Liver (tissue), 9 donors: ENCODE results near the gene SBNO1. TPM values are rescaled to one million over a fixed set of nuclear protein-coding genes. Genes with fewer than 3 reads are reported as not detected.

ENCODE experiments used
- DNase-seq: peaks from one replicate; pipeline ENCODE4 v3.0.0-alpha.2; 2017; ENCODE audit warnings: low spot score
- H3K27ac ChIP-seq, 2 donors: one replicate each; pipeline ENCODE4 v1.7.0; 2013; ENCODE audit warnings: inconsistent platforms in 2 of 2, low read length in 2 of 2, control low read depth in 1 of 2, low read depth in 1 of 2, mild to moderate bottlenecking in 1 of 2
- H3K27me3 ChIP-seq, 4 donors: one replicate each; pipeline versions ENCODE4 v1.6.1 to v1.7.0; 2013; ENCODE audit warnings: low read length in 3 of 4, inconsistent platforms in 1 of 4, mild to moderate bottlenecking in 1 of 4, moderate library complexity in 1 of 4; ENCODE audit not compliant: control insufficient read depth in 4 of 4, insufficient read depth in 4 of 4
- H3K36me3 ChIP-seq, 4 donors: one replicate each; pipeline versions ENCODE4 v1.6.1 to v1.7.0; 2013; ENCODE audit warnings: low read length in 3 of 4, mild to moderate bottlenecking in 3 of 4, low read depth in 1 of 4, moderate library complexity in 1 of 4; ENCODE audit not compliant: control insufficient read depth in 4 of 4, insufficient read depth in 3 of 4
- H3K4me1 ChIP-seq, 4 donors: one replicate each; pipeline versions ENCODE4 v1.6.1 to v1.7.0; 2013; ENCODE audit warnings: low read length in 3 of 4, mild to moderate bottlenecking in 3 of 4, moderate library complexity in 1 of 4; ENCODE audit not compliant: control insufficient read depth in 4 of 4, insufficient read depth in 4 of 4
- H3K4me3 ChIP-seq, 3 donors: one replicate each; pipeline versions ENCODE4 v1.6.1 to v1.7.0; 2013; ENCODE audit warnings: low read length in 3 of 3, control low read depth in 1 of 3, low read depth in 1 of 3, mild to moderate bottlenecking in 1 of 3
- H3K9ac ChIP-seq, 2 donors: one replicate each; pipeline ENCODE4 v1.7.0; 2013; ENCODE audit warnings: low read length in 2 of 2, mild to moderate bottlenecking in 2 of 2, moderate library complexity in 2 of 2, control low read depth in 1 of 2, low read depth in 1 of 2
- H3K9me3 ChIP-seq, 4 donors: one replicate each; pipeline versions ENCODE4 v1.6.1 to v1.7.0; 2013; ENCODE audit warnings: low read length in 3 of 4; ENCODE audit not compliant: control insufficient read depth in 4 of 4
- EGR1 ChIP-seq, 2 donors: IDR thresholded peaks; 2 replicates each; pipeline ENCODE4 v1.6.1; 2016 to 2018; ENCODE audit warnings: antibody characterized with exemption in 2 of 2, low read depth in 2 of 2
- FOXA1 ChIP-seq: IDR thresholded peaks from 2 replicates; pipeline ENCODE4 v1.6.1; 2016; ENCODE audit warnings: antibody characterized with exemption
- FOXA2 ChIP-seq: IDR thresholded peaks from 2 replicates; pipeline ENCODE4 v1.6.1; 2016; ENCODE audit warnings: antibody characterized with exemption
- GABPA ChIP-seq, 2 donors: IDR thresholded peaks in 1 of 2; conservative IDR thresholded peaks in 1 of 2; 2 replicates each; pipeline ENCODE4 v1.6.1; 2016; ENCODE audit warnings: antibody characterized with exemption in 2 of 2, mild to moderate bottlenecking in 1 of 2, moderate library complexity in 1 of 2
- HNF4A ChIP-seq, 2 donors: conservative IDR thresholded peaks; 2 replicates each; pipeline ENCODE4 v1.6.1; 2016; ENCODE audit warnings: antibody characterized with exemption in 2 of 2, mild to moderate bottlenecking in 2 of 2
- HNF4G ChIP-seq: IDR thresholded peaks from 2 replicates; pipeline ENCODE4 v1.6.1; 2016; ENCODE audit warnings: antibody characterized with exemption
- JUND ChIP-seq, 2 donors: IDR thresholded peaks; 2 replicates each; pipeline ENCODE4 v1.6.1; 2016; ENCODE audit warnings: antibody characterized with exemption in 2 of 2
- NR2F2 ChIP-seq: IDR thresholded peaks from 2 replicates; pipeline ENCODE4 v1.6.1; 2016; ENCODE audit warnings: antibody characterized with exemption
- RAD21 ChIP-seq, 2 donors: IDR thresholded peaks; 2 replicates each; pipeline ENCODE4 v1.6.1; 2016; ENCODE audit warnings: antibody characterized with exemption in 2 of 2, mild to moderate bottlenecking in 2 of 2
- RXRA ChIP-seq, 2 donors: IDR thresholded peaks; 2 replicates each; pipeline ENCODE4 v1.6.1; 2017 to 2018; ENCODE audit warnings: antibody characterized with exemption in 2 of 2, mild to moderate bottlenecking in 1 of 2
- SP1 ChIP-seq: IDR thresholded peaks from 2 replicates; pipeline ENCODE4 v1.6.1; 2018; ENCODE audit warnings: antibody characterized with exemption, mild to moderate bottlenecking
- TAF1 ChIP-seq: conservative IDR thresholded peaks from 2 replicates; pipeline ENCODE4 v1.6.1; 2016; ENCODE audit warnings: antibody characterized with exemption, mild to moderate bottlenecking
- YY1 ChIP-seq: IDR thresholded peaks from 2 replicates; pipeline ENCODE4 v1.6.1; 2016; ENCODE audit warnings: antibody characterized with exemption, mild to moderate bottlenecking
- WGBS: extraction: QIAGEN DNeasy Blood & Tissue Kit; methylation state at CpG from one replicate; pipeline ENCODE4 v1.1.7; 2013; 5-methylcytosine and 5-hydroxymethylcytosine counted together
- polyA plus RNA-seq, 2 donors: library from polyadenylated mRNA; stranded (reverse) in 1 of 2; unstranded in 1 of 2; fragments of 200-250 nt in 1 of 2; fragments of >200 nt in 1 of 2; fragmentation: Nextera tagmentation in 1 of 2; extraction: Ambion mirVana in 1 of 2; gene quantifications; one replicate each; pipeline versions ENCODE4 v1.2.1 to v1.2.3, GENCODE V29; 2013 to 2015
- total RNA-seq, 2 donors: library from RNA; depleted of rRNA; stranded (reverse); fragments of >200 nt; gene quantifications; one replicate each; pipeline ENCODE4 v1.2.3, GENCODE V29; 2014
- TF ChIP-seq, protein P1 (sequence below): IDR thresholded peaks from 2 replicates; pipeline ENCODE4 v1.6.1; 2016; ENCODE audit warnings: antibody characterized with exemption
- TF ChIP-seq, protein P2 (sequence below): fragments of 150-350 bp; IDR thresholded peaks from 2 replicates; pipeline ENCODE4 v1.5.1; 2017; ENCODE audit warnings: improper control_type of control experiment, low read depth, low read length; ENCODE audit not compliant: missing input control
- TF ChIP-seq, protein P3 (sequence below): IDR thresholded peaks from 2 replicates; pipeline ENCODE4 v1.6.1; 2016; ENCODE audit warnings: antibody characterized with exemption
- TF ChIP-seq, protein P4 (sequence below): IDR thresholded peaks from 2 replicates; pipeline ENCODE4 v1.6.1; 2016; ENCODE audit warnings: antibody characterized with exemption, mild to moderate bottlenecking
- TF ChIP-seq, protein P5 (sequence below): IDR thresholded peaks from 2 replicates; pipeline ENCODE4 v1.6.1; 2016; ENCODE audit warnings: antibody characterized with exemption
- donor health status: healthy.
- donor health status: healthy.
- donor health status: healthy.
- donor health status: healthy.
- donor health status: healthy.

Gene SBNO1
- total and polyA plus RNA-seq, 4 donors, result 4.0 to 19.8 (median 10.4) TPM

DNA sequence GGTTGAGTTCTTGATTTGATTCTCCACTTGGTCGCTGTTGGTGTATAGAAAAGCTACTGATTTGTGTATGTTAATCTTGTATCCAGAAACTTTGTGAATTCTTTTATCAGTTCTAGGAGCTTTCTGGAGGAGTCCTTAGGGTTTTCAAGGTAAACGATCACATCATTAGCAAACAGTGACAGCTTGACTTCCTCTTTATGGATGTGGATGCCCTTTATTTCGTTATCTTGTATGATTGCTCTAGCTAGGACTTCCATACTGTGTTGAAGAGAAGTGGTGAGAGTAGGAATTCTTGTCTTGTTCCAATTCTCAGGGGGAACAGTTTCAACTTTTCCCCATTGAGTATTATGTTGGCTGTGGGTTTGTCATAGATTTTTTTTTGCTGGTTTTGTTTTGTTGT lies 119.0 kb downstream of the SBNO1 start:
- Histone ChIP-seq H3K36me3 (peaks cover 0 to 3% (median under 1%) of the 10 kb centered on the region in 4 donors), H3K9me3 (no peaks in the 10 kb centered on the region), H3K4me3 (no peak overlapping the region), H3K27ac (no peak overlapping the region), H3K4me1 (peaks cover 0 to 7% (median 3%) of the 10 kb centered on the region in 4 donors), H3K27me3 (no peaks in the 10 kb centered on the region), H3K9ac (no peak overlapping the region)
- DNase-seq, result no peak
- TF ChIP-seq NR2F2, result no peak
- no peak for TF ChIP-seq YY1
- TF ChIP-seq, protein P1, sequence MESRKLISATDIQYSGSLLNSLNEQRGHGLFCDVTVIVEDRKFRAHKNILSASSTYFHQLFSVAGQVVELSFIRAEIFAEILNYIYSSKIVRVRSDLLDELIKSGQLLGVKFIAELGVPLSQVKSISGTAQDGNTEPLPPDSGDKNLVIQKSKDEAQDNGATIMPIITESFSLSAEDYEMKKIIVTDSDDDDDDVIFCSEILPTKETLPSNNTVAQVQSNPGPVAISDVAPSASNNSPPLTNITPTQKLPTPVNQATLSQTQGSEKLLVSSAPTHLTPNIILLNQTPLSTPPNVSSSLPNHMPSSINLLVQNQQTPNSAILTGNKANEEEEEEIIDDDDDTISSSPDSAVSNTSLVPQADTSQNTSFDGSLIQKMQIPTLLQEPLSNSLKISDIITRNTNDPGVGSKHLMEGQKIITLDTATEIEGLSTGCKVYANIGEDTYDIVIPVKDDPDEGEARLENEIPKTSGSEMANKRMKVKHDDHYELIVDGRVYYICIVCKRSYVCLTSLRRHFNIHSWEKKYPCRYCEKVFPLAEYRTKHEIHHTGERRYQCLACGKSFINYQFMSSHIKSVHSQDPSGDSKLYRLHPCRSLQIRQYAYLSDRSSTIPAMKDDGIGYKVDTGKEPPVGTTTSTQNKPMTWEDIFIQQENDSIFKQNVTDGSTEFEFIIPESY, result no peak
- no peak for TF ChIP-seq FOXA2
- no peak for TF ChIP-seq EGR1 (IDR thresholded peaks at IDR 0.05; ENCODE audit: low read depth in 2 of 2)
- WGBS, result 91% methylated on average over 3 of the region's 3 CpGs

DNA sequence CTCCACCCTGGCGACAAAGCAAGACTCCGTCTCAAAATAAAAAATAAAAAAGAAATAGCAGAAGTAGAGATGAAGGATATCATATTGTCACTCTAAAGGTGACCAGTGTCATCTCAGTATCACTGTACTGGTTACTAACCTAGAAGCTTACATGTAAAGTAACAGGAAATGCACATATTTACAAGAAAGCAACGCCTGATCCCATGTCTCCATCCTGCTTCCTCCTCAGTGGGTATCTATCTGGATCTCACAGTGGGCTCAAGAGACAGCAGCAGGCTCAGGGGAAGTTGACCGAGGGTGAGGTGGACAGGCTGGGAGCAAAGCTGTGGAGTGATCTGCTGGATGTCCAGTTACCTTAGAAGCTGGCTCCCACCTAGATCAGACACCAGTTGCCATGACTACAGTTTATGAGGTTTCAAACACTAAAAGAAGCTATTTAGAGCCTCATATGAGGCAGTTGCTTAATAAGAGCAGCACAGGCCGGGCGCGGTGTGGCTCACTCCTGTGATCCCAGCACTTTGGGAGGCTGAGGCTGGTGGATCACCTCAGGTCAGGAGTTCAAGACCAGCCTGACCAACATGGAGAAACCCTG lies 120.9 kb downstream of the SBNO1 start:
- TF ChIP-seq, protein P2, sequence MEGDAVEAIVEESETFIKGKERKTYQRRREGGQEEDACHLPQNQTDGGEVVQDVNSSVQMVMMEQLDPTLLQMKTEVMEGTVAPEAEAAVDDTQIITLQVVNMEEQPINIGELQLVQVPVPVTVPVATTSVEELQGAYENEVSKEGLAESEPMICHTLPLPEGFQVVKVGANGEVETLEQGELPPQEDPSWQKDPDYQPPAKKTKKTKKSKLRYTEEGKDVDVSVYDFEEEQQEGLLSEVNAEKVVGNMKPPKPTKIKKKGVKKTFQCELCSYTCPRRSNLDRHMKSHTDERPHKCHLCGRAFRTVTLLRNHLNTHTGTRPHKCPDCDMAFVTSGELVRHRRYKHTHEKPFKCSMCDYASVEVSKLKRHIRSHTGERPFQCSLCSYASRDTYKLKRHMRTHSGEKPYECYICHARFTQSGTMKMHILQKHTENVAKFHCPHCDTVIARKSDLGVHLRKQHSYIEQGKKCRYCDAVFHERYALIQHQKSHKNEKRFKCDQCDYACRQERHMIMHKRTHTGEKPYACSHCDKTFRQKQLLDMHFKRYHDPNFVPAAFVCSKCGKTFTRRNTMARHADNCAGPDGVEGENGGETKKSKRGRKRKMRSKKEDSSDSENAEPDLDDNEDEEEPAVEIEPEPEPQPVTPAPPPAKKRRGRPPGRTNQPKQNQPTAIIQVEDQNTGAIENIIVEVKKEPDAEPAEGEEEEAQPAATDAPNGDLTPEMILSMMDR, result no peak
- TF ChIP-seq, protein P3, sequence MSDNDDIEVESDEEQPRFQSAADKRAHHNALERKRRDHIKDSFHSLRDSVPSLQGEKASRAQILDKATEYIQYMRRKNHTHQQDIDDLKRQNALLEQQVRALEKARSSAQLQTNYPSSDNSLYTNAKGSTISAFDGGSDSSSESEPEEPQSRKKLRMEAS, result no peak
- TF ChIP-seq, protein P4, sequence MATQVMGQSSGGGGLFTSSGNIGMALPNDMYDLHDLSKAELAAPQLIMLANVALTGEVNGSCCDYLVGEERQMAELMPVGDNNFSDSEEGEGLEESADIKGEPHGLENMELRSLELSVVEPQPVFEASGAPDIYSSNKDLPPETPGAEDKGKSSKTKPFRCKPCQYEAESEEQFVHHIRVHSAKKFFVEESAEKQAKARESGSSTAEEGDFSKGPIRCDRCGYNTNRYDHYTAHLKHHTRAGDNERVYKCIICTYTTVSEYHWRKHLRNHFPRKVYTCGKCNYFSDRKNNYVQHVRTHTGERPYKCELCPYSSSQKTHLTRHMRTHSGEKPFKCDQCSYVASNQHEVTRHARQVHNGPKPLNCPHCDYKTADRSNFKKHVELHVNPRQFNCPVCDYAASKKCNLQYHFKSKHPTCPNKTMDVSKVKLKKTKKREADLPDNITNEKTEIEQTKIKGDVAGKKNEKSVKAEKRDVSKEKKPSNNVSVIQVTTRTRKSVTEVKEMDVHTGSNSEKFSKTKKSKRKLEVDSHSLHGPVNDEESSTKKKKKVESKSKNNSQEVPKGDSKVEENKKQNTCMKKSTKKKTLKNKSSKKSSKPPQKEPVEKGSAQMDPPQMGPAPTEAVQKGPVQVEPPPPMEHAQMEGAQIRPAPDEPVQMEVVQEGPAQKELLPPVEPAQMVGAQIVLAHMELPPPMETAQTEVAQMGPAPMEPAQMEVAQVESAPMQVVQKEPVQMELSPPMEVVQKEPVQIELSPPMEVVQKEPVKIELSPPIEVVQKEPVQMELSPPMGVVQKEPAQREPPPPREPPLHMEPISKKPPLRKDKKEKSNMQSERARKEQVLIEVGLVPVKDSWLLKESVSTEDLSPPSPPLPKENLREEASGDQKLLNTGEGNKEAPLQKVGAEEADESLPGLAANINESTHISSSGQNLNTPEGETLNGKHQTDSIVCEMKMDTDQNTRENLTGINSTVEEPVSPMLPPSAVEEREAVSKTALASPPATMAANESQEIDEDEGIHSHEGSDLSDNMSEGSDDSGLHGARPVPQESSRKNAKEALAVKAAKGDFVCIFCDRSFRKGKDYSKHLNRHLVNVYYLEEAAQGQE, result no peak
- TF ChIP-seq SP1, result no peak
- no peak for TF ChIP-seq RXRA (IDR thresholded peaks at IDR 0.05)
- no peak for TF ChIP-seq NR2F2
- TF ChIP-seq HNF4A (conservative IDR thresholded peaks at IDR 0.05), result no peak
- TF ChIP-seq, protein P5, sequence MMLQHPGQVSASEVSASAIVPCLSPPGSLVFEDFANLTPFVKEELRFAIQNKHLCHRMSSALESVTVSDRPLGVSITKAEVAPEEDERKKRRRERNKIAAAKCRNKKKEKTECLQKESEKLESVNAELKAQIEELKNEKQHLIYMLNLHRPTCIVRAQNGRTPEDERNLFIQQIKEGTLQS, result no peak
- TF ChIP-seq GABPA (IDR thresholded peaks at IDR 0.05 in 1 of 2, conservative IDR thresholded peaks at IDR 0.05 in 1 of 2), result no peak
- TF ChIP-seq HNF4G, result no peak
- TF ChIP-seq RAD21 (IDR thresholded peaks at IDR 0.05), result no peak
- no peak for TF ChIP-seq YY1
- no peak for TF ChIP-seq FOXA2
- TF ChIP-seq JUND (IDR thresholded peaks at IDR 0.05), result no peak
- no peak for TF ChIP-seq FOXA1
- TF ChIP-seq EGR1 (IDR thresholded peaks at IDR 0.05; ENCODE audit: low read depth in 2 of 2), result no peak
- TF ChIP-seq, protein P1, result no peak
- TF ChIP-seq TAF1, result no peak
- Histone ChIP-seq H3K36me3 (peaks cover 0 to 4% (median 1%) of the 10 kb centered on the region in 4 donors), H3K9ac (no peak overlapping the region), H3K4me3 (no peak overlapping the region), H3K9me3 (no peaks in the 10 kb centered on the region), H3K4me1 (peaks cover 0 to 4% (median 0%) of the 10 kb centered on the region in 4 donors), H3K27ac (no peak overlapping the region), H3K27me3 (no peaks in the 10 kb centered on the region)
- WGBS, result 77% methylated on average over 7 of the region's 7 CpGs
- DNase-seq, result no peak
